ENCODE data around the gene SHISAL2A.
A peak's percentile ranks its signal among the peaks of the same experiment; 100 is the strongest.

SHISAL2A gene

DNA sequence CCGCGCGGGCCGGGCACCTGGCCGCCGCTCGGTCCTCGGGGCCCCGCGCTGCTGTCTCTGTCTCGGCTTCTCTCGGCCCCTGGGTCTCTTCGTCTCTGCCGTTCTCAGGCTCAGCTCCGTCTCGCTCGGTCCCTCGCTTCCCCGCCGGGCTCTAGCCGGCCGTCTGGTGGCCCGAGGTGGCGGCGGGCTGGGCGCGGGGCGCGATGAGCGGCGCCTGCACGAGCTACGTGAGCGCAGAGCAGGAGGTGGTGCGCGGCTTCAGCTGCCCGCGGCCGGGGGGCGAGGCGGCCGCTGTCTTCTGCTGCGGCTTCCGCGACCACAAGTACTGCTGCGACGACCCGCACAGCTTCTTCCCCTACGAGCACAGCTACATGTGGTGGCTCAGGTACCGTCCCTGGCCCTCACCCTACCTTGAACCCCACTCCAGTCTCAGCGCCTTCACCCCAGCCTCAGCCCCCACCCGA, 355 bp downstream of the SHISAL2A start:
- peak overlapping the region; percentile 27 for H3K4me3 ChIP-seq (ENCODE audit: low read length)
- DNase-seq (ENCODE audit: low read depth): no peak
- TF ChIP-seq, protein P1, sequence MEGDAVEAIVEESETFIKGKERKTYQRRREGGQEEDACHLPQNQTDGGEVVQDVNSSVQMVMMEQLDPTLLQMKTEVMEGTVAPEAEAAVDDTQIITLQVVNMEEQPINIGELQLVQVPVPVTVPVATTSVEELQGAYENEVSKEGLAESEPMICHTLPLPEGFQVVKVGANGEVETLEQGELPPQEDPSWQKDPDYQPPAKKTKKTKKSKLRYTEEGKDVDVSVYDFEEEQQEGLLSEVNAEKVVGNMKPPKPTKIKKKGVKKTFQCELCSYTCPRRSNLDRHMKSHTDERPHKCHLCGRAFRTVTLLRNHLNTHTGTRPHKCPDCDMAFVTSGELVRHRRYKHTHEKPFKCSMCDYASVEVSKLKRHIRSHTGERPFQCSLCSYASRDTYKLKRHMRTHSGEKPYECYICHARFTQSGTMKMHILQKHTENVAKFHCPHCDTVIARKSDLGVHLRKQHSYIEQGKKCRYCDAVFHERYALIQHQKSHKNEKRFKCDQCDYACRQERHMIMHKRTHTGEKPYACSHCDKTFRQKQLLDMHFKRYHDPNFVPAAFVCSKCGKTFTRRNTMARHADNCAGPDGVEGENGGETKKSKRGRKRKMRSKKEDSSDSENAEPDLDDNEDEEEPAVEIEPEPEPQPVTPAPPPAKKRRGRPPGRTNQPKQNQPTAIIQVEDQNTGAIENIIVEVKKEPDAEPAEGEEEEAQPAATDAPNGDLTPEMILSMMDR (conservative IDR thresholded peaks at IDR 0.05; ENCODE audit: low read length): no peak

GRCh38 chr1:52634111-52634510, 1.1 kb downstream of the SHISAL2A start:
- no peak for DNase-seq (ENCODE audit: low read depth)
- no peak overlapping the region for H3K4me3 ChIP-seq (ENCODE audit: low read length)
- TF ChIP-seq, protein P1 (conservative IDR thresholded peaks at IDR 0.05; ENCODE audit: low read length): no peak

DNA sequence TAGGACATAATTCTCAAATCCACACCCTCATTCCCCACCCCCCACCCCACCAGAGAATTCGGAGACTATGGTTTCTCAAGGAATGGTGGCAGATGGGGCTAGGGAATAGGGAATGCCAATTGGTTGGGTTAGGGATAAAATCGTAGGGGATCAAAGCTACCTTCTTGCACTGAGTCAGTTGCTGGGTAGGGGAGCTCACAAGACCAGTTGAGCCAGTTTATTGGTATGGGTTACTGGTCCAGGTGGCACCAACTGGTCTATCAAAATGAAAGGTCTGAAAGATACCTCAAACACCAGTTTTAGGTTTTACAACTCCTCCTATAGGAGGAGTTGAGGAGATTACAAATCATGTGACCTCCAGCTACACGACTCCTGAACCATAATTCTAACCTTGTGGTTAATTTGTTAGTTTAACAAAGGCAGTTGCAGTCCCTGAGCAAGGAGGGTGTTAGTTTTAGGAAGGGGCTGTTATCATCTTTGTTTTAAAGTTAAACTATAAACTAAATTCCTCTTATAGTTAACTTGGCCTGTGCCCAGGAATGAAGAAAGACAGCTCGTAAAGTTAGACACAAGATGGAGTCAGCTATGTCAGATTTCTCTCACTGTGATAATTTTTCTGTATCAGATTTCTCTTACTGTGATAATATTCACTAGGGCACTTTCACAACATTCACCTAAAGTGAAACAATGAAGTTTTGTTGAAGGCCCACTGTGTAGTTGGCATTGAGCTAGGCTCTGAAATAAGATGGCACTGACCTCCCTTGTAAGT, 2.5 kb downstream of the SHISAL2A start:
- no peak for DNase-seq (ENCODE audit: low read depth)
- no peak overlapping the region for H3K4me3 ChIP-seq (ENCODE audit: low read length)
- TF ChIP-seq, protein P1 (conservative IDR thresholded peaks at IDR 0.05; ENCODE audit: low read length): no peak

DNA sequence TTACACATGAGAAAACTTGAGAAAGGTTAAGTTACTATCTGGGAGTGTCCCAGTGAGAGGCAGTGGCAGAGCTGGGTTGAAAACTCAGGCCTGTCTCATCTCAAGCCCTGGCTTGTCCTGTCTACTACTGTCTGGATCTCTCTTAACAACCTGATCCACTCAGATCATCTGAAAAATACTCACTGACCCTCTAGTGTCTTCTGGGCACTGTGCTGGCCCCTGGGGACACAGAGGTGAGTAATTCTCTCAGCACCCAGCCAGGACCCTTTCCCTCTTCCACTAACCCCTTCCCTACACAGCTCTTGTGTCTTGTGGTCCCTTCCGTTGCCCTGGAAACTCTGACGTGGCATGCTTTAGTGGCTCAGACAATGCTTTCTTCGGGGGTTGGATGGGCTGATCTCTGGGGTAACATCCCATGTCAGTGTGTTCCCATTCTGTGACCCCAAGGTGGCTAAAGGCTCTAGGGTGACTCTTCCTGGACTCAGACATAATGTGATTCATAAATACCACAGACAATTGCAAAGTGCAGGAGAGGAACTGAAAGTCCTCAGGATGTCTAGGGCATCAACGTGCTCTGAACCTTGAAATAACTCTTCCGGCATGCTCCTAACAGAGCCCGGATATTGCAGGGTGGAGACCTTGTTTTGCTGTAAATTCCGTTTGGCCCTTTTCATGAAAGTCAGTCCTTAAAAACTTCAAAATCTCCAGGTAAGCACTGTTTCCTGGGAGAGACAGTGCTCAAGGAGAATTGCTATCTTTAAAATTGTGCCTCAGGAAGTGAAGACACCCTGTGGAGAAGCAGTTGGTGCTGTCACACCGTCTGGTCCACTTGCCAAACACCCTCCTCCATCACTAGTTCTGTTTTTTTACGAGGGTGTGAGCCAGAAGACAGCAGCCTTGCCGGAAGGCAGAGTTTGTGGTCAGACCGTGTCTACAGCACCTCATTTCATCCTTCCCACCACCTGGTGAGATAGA, 4.0 kb downstream of the SHISAL2A start:
- H3K4me3 ChIP-seq (ENCODE audit: low read length): no peak overlapping the region
- no peak for DNase-seq (ENCODE audit: low read depth)
- TF ChIP-seq, protein P1 (conservative IDR thresholded peaks at IDR 0.05; ENCODE audit: low read length): no peak

- TF ChIP-seq, protein P1 (conservative IDR thresholded peaks at IDR 0.05; ENCODE audit: low read length): no peak
- no peak overlapping the region for H3K4me3 ChIP-seq (ENCODE audit: low read length)
Measured at GRCh38 chr1:52637946-52638345, 5.0 kb downstream of the SHISAL2A start.

DNA sequence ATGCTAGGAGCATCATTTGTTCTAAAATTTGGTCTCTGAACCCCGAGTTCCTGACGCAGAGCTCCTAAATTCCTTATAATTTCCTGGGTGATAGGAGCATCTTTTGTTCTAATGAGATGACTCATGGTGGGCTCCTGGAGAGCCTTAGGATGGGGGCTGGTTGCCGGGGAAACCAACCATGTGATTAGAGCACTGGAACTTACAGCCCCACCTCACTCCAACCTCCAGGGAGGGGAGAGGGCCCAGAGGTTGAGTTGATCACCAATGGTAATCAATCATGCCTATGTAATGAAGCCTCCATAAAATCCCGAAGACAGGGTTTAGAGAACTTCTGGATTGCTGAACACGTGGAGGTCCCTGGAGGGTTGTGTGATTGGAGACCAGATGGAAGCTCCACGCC, 7.7 kb downstream of the SHISAL2A start:
- DNase-seq (ENCODE audit: low read depth): no peak
- no peak overlapping the region for H3K4me3 ChIP-seq (ENCODE audit: low read length)
- TF ChIP-seq, protein P1 (conservative IDR thresholded peaks at IDR 0.05; ENCODE audit: low read length): no peak

More at GRCh38 chr1:52637946-52638345, 5.0 kb downstream of the SHISAL2A start:
- no peak for DNase-seq (ENCODE audit: low read depth)
